Measurements from ENCODE around the gene OR5C1. TPM values are rescaled to one million over a fixed set of nuclear protein-coding genes. Genes with fewer than 3 reads are reported as not detected.

OR5C1 gene
- total RNA-seq, 1 experiment from 2014 or later = not detected

DNA sequence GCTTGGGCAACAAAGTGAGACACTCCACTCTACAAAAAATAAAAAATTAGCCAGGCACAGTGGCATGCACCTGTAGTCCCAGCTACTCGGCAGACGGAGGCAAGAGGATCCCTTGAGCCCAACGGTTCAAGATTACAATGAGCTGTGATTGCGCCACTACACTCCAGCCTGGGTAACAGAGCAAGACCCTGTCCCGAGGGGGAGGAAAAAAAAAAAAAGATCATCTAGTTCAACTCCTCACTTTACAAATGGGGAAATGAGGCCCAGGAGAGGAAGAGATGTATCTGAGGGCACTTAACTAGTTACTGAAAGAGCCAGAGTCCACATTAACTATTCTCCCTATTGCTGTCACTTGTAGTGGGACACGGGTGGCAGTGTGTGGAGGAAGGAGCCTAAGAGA, 25.8 kb downstream of the OR5C1 start:
- H3K4me3 Mint-ChIP-seq = no peak overlapping the region

DNA sequence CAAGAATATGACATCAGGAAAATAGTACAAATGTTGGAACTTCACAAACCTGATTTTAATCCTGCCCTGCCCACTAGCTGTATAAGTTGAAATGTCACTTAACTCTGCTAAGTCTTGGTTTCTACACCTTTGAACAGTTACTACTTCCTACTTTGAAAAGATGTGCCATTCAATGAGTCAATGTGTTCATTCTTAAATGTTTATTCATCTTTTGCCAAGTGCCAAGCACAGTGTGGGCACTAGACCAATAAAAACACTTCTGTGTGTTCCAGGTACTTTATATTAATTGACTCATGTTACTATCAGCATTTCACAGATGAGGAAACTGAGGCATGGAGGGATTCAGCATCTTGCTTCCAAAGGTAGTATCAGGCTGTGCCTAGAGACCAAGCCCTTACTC, 26.8 kb downstream of the OR5C1 start:
- POLR2A ChIA-PET = no interaction called here
- no peak for DNase-seq (ENCODE audit: low spot score)
- ATAC-seq = no peak
- no peak overlapping the region for H3K4me3 Mint-ChIP-seq
- H3K9me3 Mint-ChIP-seq = no peaks in the 10 kb centered on the region
- H3K27ac Mint-ChIP-seq = no peak overlapping the region
- no peaks in the 10 kb centered on the region for H3K27me3 Mint-ChIP-seq (ENCODE audit: low read depth)
- CTCF ChIA-PET = no interaction called here
- H3K36me3 Mint-ChIP-seq = peaks cover 19% of the 10 kb centered on the region
- TF ChIP-seq, protein P1, sequence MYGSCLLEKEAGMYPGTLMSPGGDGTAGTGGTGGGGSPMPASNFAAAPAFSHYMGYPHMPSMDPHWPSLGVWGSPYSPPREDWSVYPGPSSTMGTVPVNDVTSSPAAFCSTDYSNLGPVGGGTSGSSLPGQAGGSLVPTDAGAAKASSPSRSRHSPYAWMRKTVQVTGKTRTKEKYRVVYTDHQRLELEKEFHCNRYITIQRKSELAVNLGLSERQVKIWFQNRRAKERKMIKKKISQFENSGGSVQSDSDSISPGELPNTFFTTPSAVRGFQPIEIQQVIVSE (CRISPR knock-in tag; IDR thresholded peaks at IDR 0.05; ENCODE audit: borderline replicate concordance) = no peak
- TF ChIP-seq ESRRA (CRISPR knock-in tag; IDR thresholded peaks at IDR 0.05; ENCODE audit: borderline replicate concordance) = no peak
- no peak for TF ChIP-seq SOX15 (CRISPR knock-in tag; IDR thresholded peaks at IDR 0.05)
- TF ChIP-seq, protein P2, sequence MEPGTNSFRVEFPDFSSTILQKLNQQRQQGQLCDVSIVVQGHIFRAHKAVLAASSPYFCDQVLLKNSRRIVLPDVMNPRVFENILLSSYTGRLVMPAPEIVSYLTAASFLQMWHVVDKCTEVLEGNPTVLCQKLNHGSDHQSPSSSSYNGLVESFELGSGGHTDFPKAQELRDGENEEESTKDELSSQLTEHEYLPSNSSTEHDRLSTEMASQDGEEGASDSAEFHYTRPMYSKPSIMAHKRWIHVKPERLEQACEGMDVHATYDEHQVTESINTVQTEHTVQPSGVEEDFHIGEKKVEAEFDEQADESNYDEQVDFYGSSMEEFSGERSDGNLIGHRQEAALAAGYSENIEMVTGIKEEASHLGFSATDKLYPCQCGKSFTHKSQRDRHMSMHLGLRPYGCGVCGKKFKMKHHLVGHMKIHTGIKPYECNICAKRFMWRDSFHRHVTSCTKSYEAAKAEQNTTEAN (CRISPR knock-in tag; IDR thresholded peaks at IDR 0.05) = no peak
- no peak for TF ChIP-seq FOXK1 (CRISPR knock-in tag; IDR thresholded peaks at IDR 0.05)
- no peak for TF ChIP-seq KAT7 (CRISPR knock-in tag; IDR thresholded peaks at IDR 0.05; ENCODE audit: borderline replicate concordance)
- TF ChIP-seq, protein P3, sequence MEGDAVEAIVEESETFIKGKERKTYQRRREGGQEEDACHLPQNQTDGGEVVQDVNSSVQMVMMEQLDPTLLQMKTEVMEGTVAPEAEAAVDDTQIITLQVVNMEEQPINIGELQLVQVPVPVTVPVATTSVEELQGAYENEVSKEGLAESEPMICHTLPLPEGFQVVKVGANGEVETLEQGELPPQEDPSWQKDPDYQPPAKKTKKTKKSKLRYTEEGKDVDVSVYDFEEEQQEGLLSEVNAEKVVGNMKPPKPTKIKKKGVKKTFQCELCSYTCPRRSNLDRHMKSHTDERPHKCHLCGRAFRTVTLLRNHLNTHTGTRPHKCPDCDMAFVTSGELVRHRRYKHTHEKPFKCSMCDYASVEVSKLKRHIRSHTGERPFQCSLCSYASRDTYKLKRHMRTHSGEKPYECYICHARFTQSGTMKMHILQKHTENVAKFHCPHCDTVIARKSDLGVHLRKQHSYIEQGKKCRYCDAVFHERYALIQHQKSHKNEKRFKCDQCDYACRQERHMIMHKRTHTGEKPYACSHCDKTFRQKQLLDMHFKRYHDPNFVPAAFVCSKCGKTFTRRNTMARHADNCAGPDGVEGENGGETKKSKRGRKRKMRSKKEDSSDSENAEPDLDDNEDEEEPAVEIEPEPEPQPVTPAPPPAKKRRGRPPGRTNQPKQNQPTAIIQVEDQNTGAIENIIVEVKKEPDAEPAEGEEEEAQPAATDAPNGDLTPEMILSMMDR (IDR thresholded peaks at IDR 0.05) = no peak
- TF ChIP-seq ZNF317 (CRISPR knock-in tag; IDR thresholded peaks at IDR 0.05; ENCODE audit: borderline replicate concordance, low read depth) = no peak
- no peak for TF ChIP-seq OVOL2 (CRISPR knock-in tag; IDR thresholded peaks at IDR 0.05; ENCODE audit: borderline replicate concordance)
- H3K4me1 Mint-ChIP-seq = no peaks in the 10 kb centered on the region

More for the DNA sequence above, 25.8 kb downstream of the OR5C1 start:
- TF ChIP-seq MYBL2 (CRISPR knock-in tag; IDR thresholded peaks at IDR 0.05) (no peak), ELF4 (CRISPR knock-in tag; IDR thresholded peaks at IDR 0.05; ENCODE audit: low read depth) (no peak), ZNF232 (CRISPR knock-in tag; IDR thresholded peaks at IDR 0.05) (no peak), CBFB (CRISPR knock-in tag; IDR thresholded peaks at IDR 0.05; ENCODE audit: low read depth) (no peak), TEAD4 (CRISPR knock-in tag; IDR thresholded peaks at IDR 0.05) (no peak), GTF2I (CRISPR knock-in tag; conservative IDR thresholded peaks at IDR 0.05) (no peak), ATF1 (CRISPR knock-in tag; IDR thresholded peaks at IDR 0.05) (no peak), NR3C1 (CRISPR knock-in tag; conservative IDR thresholded peaks at IDR 0.05; ENCODE audit: low read depth) (no peak), ZNF317 (CRISPR knock-in tag; IDR thresholded peaks at IDR 0.05; ENCODE audit: borderline replicate concordance, low read depth) (no peak), ZNF263 (CRISPR knock-in tag; IDR thresholded peaks at IDR 0.05; ENCODE audit: low read depth) (no peak), KAT7 (CRISPR knock-in tag; IDR thresholded peaks at IDR 0.05; ENCODE audit: borderline replicate concordance) (no peak), ETV6 (CRISPR knock-in tag; IDR thresholded peaks at IDR 0.05) (no peak)
- TF ChIP-seq, protein P4, sequence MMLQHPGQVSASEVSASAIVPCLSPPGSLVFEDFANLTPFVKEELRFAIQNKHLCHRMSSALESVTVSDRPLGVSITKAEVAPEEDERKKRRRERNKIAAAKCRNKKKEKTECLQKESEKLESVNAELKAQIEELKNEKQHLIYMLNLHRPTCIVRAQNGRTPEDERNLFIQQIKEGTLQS (CRISPR knock-in tag; conservative IDR thresholded peaks at IDR 0.05) = no peak
- TF ChIP-seq, protein P5, sequence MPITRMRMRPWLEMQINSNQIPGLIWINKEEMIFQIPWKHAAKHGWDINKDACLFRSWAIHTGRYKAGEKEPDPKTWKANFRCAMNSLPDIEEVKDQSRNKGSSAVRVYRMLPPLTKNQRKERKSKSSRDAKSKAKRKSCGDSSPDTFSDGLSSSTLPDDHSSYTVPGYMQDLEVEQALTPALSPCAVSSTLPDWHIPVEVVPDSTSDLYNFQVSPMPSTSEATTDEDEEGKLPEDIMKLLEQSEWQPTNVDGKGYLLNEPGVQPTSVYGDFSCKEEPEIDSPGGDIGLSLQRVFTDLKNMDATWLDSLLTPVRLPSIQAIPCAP (CRISPR knock-in tag; IDR thresholded peaks at IDR 0.05) = no peak
- TF ChIP-seq, protein P6, sequence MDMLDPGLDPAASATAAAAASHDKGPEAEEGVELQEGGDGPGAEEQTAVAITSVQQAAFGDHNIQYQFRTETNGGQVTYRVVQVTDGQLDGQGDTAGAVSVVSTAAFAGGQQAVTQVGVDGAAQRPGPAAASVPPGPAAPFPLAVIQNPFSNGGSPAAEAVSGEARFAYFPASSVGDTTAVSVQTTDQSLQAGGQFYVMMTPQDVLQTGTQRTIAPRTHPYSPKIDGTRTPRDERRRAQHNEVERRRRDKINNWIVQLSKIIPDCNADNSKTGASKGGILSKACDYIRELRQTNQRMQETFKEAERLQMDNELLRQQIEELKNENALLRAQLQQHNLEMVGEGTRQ (CRISPR knock-in tag; IDR thresholded peaks at IDR 0.05) = no peak
- TF ChIP-seq, protein P7, sequence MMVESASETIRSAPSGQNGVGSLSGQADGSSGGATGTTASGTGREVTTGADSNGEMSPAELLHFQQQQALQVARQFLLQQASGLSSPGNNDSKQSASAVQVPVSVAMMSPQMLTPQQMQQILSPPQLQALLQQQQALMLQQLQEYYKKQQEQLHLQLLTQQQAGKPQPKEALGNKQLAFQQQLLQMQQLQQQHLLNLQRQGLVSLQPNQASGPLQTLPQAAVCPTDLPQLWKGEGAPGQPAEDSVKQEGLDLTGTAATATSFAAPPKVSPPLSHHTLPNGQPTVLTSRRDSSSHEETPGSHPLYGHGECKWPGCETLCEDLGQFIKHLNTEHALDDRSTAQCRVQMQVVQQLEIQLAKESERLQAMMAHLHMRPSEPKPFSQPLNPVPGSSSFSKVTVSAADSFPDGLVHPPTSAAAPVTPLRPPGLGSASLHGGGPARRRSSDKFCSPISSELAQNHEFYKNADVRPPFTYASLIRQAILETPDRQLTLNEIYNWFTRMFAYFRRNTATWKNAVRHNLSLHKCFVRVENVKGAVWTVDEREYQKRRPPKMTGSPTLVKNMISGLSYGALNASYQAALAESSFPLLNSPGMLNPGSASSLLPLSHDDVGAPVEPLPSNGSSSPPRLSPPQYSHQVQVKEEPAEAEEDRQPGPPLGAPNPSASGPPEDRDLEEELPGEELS (CRISPR knock-in tag; IDR thresholded peaks at IDR 0.05) = no peak
- TF ChIP-seq, protein P8, sequence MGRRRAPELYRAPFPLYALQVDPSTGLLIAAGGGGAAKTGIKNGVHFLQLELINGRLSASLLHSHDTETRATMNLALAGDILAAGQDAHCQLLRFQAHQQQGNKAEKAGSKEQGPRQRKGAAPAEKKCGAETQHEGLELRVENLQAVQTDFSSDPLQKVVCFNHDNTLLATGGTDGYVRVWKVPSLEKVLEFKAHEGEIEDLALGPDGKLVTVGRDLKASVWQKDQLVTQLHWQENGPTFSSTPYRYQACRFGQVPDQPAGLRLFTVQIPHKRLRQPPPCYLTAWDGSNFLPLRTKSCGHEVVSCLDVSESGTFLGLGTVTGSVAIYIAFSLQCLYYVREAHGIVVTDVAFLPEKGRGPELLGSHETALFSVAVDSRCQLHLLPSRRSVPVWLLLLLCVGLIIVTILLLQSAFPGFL (CRISPR knock-in tag; IDR thresholded peaks at IDR 0.05; ENCODE audit: borderline replicate concordance) = no peak
- TF ChIP-seq, protein P9, sequence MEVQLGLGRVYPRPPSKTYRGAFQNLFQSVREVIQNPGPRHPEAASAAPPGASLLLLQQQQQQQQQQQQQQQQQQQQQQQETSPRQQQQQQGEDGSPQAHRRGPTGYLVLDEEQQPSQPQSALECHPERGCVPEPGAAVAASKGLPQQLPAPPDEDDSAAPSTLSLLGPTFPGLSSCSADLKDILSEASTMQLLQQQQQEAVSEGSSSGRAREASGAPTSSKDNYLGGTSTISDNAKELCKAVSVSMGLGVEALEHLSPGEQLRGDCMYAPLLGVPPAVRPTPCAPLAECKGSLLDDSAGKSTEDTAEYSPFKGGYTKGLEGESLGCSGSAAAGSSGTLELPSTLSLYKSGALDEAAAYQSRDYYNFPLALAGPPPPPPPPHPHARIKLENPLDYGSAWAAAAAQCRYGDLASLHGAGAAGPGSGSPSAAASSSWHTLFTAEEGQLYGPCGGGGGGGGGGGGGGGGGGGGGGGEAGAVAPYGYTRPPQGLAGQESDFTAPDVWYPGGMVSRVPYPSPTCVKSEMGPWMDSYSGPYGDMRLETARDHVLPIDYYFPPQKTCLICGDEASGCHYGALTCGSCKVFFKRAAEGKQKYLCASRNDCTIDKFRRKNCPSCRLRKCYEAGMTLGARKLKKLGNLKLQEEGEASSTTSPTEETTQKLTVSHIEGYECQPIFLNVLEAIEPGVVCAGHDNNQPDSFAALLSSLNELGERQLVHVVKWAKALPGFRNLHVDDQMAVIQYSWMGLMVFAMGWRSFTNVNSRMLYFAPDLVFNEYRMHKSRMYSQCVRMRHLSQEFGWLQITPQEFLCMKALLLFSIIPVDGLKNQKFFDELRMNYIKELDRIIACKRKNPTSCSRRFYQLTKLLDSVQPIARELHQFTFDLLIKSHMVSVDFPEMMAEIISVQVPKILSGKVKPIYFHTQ (CRISPR knock-in tag; IDR thresholded peaks at IDR 0.05) = no peak
- ATAC-seq (no peak), DNase-seq (ENCODE audit: low spot score) (no peak)
- POLR2A ChIA-PET = no interaction called here
- no peaks in the 10 kb centered on the region for H3K9me3 Mint-ChIP-seq
- peaks cover 10% of the 10 kb centered on the region for H3K36me3 Mint-ChIP-seq
- no peak overlapping the region for H3K27ac Mint-ChIP-seq
- CTCF ChIA-PET = no interaction called here
- no peaks in the 10 kb centered on the region for H3K27me3 Mint-ChIP-seq (ENCODE audit: low read depth)
- no peaks in the 10 kb centered on the region for H3K4me1 Mint-ChIP-seq
